Retinal pigment epithelial cell (primary cell): ENCODE measurements around the gene BHLHE40.
"Not testable (repeated sequence)": the region's sequence is repeated elsewhere in the genome, so short reads cannot be mapped to it uniquely, and the experiment has no call there.

Experiments
- DNase-seq: peaks from one replicate; pipeline ENCODE4 v3.0.0-alpha.2; 2010; ENCODE audit warnings: low read depth
- H3K4me3 ChIP-seq: 2 replicates; pipeline ENCODE4 v1.5.1; 2011; ENCODE audit warnings: mild to moderate bottlenecking, low read length, control low read depth, moderate library complexity
- TF ChIP-seq, protein P1 (sequence below): conservative IDR thresholded peaks from 2 replicates; pipeline ENCODE4 v1.5.1; 2011; ENCODE audit warnings: low read depth, low read length, control low read depth, inconsistent platforms

BHLHE40 gene

DNA sequence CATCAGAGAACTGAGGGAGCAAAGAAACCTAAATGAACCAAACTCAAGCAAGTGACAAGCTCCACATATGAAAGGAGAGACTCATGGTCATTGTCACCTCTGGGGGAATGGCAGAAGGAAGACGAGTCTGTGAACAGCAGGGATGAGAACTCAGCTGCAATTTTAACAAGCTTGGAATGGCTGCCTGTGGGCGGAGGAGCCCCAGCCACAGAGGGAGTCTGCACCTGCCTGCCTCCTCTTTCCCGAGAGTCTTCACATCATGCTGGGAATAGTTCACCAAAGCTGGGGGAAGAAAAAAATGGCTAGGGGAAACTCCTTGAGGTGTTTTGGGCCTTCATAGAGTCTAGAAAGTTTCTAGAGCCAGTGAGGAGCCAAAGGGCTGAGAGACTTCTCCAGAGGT lies 21.3 kb upstream of the BHLHE40 start:
- no peak overlapping the region for H3K4me3 ChIP-seq
- TF ChIP-seq, protein P1, sequence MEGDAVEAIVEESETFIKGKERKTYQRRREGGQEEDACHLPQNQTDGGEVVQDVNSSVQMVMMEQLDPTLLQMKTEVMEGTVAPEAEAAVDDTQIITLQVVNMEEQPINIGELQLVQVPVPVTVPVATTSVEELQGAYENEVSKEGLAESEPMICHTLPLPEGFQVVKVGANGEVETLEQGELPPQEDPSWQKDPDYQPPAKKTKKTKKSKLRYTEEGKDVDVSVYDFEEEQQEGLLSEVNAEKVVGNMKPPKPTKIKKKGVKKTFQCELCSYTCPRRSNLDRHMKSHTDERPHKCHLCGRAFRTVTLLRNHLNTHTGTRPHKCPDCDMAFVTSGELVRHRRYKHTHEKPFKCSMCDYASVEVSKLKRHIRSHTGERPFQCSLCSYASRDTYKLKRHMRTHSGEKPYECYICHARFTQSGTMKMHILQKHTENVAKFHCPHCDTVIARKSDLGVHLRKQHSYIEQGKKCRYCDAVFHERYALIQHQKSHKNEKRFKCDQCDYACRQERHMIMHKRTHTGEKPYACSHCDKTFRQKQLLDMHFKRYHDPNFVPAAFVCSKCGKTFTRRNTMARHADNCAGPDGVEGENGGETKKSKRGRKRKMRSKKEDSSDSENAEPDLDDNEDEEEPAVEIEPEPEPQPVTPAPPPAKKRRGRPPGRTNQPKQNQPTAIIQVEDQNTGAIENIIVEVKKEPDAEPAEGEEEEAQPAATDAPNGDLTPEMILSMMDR: no peak
- no peak for DNase-seq

DNA sequence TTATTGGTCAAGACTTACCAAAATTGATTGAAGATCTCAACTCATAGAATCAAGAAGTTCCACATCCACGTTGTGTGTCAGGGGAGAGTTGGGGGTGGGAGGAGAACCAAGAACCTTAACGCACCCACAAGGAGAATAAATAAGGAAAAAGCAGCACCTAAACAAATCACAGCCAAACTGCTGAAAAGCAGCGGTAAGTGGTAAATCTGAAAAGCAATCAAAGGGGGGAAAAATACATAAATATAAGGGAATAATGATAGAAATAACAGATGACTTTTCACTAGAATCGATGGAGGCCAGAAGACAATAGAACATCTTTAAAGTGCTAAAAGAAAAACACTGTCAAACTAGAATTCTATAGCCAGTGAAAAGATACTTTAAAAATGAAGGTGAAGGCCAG lies 20.1 kb upstream of the BHLHE40 start:
- TF ChIP-seq, protein P1: no peak
- H3K4me3 ChIP-seq: no peak overlapping the region
- DNase-seq: no peak

DNA sequence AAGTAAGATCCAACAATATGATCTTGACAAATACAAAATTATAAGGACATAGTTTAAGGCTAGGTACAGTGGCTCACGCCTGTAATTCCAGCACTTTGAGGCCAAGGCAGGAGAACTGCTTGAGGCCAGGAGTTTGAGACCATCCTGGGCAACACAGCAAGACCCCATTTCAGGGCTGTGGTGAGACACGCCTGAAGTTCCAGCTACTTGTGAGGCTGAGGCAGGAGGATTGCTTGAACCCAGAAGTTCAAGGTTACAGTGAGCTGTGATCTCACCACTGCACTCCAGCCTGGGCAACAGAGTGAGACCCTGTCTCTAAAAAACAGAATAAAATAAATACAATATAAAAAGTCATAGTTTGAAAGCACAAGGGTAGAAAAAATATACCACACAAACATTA lies 17.4 kb upstream of the BHLHE40 start:
- H3K4me3 ChIP-seq, DNase-seq: not testable (repeated sequence)

DNA sequence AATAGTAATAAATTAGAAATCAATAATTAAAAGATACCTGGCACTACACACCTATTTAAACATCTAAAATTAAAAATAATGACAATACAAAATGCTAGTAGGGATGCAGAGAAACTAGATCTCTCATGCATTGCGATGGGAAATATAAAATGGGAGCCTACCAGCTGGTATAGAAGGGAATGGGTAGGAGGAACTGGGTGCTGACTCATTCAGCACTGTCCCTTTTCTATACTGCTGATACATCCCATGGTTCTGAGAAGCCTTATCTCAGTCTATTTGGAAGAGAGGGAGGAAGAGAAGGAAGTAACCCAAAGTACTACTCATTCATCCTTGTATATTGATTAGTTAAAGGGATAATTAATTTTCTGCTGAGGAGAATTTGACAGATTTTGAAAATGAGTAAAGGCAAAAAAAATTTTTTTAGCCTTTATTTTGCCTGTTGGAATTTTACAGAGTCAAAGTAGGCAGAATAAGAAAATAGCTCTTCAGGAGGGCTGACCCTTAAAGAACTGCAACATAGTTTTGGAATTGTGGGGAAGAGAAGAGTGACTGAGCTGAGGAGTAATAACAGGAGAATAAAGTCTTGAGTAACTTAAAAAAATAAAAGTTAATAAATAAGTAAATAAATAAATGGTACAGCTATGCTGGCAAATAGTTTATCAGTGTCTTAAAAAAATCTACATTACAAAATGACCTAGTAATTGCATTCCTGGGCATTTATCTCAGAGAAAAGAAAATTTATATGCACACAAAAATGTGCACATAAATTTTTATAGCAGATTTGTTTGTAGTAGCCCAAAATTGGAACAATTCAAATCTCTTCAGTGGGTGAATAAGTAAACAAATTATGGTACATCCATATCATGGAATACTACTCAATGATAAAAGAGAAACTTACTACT lies 15.3 kb upstream of the BHLHE40 start:
- H3K4me3 ChIP-seq: no peak overlapping the region
- no peak for DNase-seq
- TF ChIP-seq, protein P1: no peak

DNA sequence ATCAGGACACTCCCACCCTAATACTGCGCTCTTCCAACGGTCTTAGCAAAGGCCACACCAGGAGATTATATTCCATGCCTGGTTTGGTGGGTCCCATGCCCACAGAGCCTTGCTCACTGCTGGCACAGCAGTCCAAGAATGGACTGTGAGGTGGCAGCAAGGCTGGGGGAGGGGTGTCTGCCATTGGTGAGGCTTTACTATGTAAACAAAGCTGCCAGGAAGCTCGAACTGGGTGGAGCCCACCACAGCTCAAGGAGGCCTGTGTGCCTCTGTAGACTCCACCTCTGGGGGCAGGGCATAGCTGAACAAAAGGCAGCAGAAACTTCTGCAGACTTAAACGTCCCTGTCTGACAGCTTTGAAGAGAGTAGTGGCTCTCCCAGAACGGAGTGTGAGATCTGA lies 13.2 kb upstream of the BHLHE40 start:
- not testable (repeated sequence) for DNase-seq, H3K4me3 ChIP-seq

DNA sequence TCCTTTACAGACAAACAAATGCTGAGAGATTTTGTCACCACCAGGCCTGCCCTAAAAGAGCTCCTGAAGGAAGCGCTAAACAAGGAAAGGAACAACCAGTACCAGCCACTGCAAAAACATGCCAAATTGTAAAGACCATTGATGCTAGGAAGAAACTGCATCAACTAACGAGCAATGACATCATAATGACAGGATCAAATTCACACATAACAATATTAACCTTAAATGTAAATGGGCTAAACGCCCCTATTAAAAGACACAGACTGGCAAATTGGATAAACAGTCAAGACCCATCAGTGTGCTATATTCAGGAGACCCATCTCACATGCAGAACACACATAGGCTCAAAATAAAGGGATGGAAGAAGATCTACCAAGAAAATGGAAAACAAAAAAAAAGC lies 11.6 kb upstream of the BHLHE40 start:
- H3K4me3 ChIP-seq, DNase-seq: not testable (repeated sequence)

DNA sequence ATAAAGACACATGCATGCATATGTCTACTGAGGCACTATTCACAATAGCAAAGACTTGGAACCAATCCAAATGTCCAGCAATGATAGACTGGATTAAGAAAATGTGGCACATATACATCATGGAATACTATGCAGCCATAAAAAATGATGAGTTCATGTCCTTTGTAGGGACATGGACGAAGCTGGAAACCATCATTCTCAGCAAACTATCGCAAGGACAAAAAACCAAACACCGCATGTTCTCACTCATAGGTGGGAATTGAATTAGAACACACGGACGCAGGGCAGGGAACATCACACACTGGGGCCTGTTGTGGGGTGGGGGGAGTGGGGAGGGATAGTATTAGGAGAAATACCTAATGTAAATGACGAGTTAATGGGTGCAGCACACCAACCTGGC lies 7.8 kb upstream of the BHLHE40 start:
- not testable (repeated sequence) for DNase-seq, H3K4me3 ChIP-seq

DNA sequence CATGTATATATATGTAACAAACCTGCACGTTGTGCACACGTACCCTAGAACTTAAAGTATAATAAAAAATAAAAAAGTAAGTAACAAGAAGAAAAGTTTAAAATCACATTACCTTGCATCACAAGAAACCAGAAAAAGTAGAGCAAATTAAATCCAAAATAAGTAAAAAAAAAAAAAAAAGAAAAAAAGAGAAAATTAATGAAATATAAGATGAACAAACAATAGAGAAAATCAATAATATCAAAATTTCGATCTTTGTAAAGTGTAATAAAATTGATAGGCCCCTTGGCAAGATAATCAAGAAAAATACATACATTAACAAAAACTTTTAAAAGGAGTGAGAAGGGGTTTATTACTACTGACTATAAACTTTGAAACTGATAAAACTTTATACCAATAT lies 7.4 kb upstream of the BHLHE40 start:
- H3K4me3 ChIP-seq: no peak overlapping the region
- TF ChIP-seq, protein P1: no peak
- DNase-seq: no peak

DNA sequence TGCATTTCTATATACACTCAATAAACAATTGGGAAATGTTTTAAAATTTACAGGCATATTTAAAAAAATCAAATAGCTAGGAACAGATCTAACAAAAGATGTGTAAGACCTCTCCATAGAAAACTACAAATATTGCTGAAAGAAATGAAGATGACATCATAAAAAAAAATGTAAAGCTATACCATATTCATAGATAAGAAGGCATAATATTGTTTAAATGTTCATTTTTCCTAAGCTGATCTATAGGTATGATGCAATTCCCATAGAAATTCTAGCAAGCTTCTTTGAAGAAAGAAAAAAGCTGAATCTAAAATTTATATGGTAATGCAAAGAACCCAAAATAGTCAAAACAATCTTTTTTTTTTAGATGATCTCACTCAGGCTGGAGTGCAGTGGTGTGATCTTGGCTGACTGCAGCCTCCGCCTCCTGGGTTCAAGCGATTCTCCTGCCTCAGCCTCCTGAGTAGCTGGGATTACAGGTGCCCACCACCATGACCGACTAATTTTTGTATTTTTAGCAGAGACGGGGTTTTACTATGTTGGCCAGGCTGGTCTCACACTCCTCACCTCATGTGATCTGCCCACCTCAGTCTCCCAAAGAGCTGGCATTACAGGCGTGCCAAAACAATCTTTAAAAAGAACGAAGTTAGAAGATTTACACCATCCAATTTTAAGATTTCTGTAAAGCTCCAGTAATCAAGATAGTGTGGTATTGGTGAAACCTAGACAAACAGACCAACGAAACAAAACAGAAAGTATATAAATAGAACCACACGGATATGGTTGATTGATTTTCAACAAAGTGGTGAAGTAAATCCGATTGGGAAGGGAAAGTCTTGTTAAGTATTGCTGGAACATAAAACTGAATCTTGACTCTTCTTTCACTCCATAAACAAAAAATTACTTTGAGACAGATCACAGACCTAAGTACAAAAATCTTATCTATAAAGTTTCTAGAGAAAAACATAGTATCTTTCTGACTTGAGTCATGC lies 6.3 kb upstream of the BHLHE40 start:
- TF ChIP-seq, protein P1: no peak
- no peak overlapping the region for H3K4me3 ChIP-seq
- DNase-seq: no peak
